Skeletal muscle cell (primary cell): Measurements from ENCODE around the gene PCSK7.
"Not testable (repeated sequence)": the region's sequence is repeated elsewhere in the genome, so short reads cannot be mapped to it uniquely, and the experiment has no call there.

Experiments
- DNase-seq: peaks from one replicate; pipeline ENCODE4 v3.0.0-alpha.2; 2010; ENCODE audit warnings: low read depth
- H3K4me3 ChIP-seq: 2 replicates; pipeline ENCODE4 v1.5.1; 2011; ENCODE audit warnings: low read depth, mild to moderate bottlenecking, control low read depth, low read length, moderate library complexity

PCSK7 gene, protein sequence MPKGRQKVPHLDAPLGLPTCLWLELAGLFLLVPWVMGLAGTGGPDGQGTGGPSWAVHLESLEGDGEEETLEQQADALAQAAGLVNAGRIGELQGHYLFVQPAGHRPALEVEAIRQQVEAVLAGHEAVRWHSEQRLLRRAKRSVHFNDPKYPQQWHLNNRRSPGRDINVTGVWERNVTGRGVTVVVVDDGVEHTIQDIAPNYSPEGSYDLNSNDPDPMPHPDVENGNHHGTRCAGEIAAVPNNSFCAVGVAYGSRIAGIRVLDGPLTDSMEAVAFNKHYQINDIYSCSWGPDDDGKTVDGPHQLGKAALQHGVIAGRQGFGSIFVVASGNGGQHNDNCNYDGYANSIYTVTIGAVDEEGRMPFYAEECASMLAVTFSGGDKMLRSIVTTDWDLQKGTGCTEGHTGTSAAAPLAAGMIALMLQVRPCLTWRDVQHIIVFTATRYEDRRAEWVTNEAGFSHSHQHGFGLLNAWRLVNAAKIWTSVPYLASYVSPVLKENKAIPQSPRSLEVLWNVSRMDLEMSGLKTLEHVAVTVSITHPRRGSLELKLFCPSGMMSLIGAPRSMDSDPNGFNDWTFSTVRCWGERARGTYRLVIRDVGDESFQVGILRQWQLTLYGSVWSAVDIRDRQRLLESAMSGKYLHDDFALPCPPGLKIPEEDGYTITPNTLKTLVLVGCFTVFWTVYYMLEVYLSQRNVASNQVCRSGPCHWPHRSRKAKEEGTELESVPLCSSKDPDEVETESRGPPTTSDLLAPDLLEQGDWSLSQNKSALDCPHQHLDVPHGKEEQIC

DNA sequence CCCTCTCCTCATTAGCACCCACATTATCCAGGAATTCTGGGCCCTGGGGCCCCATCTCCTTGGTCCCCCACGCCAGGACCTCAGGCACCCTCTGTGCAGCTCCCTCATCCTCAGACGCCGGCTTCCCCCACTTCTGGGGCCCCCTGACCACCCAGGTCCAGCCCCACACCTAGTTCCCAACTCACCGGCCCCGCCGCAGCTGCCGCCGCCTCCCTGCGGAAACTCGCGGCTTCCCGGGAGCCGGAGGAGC lies at the start of gene PCSK7:
TSS of gene PCSK7 (minus strand) at position 232 of the 250 bp plus-strand sequence. CDS start 2,229 bp downstream, outside the sequence.
- no peak for DNase-seq
- H3K4me3 ChIP-seq: peak within 1 kb of the TSS; percentile 85

- DNase-seq: peak; percentile 92
- no peak overlapping the region for H3K4me3 ChIP-seq
Measured at GRCh38 chr11:117281159-117281558, 49.3 kb upstream of the PCSK7 start.

- no peak for DNase-seq
- no peak overlapping the region for H3K4me3 ChIP-seq
Measured at GRCh38 chr11:117279711-117280376, 48.0 kb upstream of the PCSK7 start.

- no peak for DNase-seq
- no peak overlapping the region for H3K4me3 ChIP-seq
Measured at GRCh38 chr11:117278347-117278746, 46.5 kb upstream of the PCSK7 start.

DNA sequence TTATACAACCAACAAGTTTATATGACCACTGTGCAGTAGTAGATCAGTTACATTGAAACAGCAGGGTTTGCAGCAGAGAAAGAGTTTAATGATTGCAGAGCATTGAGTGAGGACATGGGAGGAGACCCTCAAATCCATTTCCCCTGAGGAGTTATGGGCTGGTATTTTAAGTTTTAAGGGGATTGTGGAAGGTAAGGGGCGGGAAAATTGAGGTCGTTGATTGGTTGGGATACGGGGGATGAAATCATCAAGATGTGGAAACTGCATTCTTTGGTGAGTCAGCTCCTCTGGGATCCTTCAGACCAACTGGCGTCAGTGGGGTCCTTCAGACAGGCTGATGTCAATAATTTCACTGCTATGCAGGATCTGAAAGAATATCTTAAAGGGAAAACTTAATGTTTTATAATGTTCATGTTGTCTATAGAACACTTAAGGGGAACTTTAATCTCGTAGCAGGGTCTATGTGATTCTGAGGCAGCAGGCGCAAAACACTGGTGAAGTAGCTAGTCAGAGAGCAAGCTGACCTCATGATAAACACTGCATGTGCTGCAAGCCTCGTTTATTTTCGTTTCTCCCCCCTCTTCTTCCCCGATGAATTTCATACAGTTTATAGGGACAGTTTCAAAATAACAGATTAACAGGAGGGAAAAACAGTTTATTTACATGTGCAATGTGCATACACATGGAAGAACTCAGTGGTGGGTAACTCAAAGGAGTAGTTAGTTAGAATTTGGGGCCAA lies 41.8 kb upstream of the PCSK7 start:
- peak; percentile 85 for DNase-seq
- no peak overlapping the region for H3K4me3 ChIP-seq

- not testable (repeated sequence) for DNase-seq, H3K4me3 ChIP-seq
Measured at GRCh38 chr11:117272175-117272574, 40.3 kb upstream of the PCSK7 start.

DNA sequence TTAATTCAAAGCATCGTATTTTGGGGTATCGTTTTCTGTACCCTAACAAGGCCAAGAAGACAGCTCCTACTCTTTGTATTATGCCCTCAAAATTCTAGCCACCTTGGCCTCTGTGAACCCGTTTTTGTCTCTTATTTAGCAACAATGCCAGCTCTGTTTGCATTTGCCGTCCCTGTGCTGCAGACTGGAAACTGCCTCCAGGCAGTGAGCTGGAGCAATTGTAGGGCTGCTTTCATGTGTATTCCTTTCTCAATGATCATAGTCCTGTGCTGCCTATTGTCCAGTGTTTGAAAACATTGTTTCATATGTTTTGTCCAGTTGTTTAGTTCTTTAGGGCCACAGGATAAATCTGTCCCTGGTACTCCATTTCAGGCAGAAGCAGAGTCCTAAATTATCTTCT lies 39.3 kb upstream of the PCSK7 start:
- H3K4me3 ChIP-seq: no peak overlapping the region
- no peak for DNase-seq

- no peak overlapping the region for H3K4me3 ChIP-seq
- DNase-seq: no peak
Measured at GRCh38 chr11:117269856-117270255, 38.0 kb upstream of the PCSK7 start.

GRCh38 chr11:117265745-117266144 lies 33.9 kb upstream of the PCSK7 start:
- H3K4me3 ChIP-seq: no peak overlapping the region

DNA sequence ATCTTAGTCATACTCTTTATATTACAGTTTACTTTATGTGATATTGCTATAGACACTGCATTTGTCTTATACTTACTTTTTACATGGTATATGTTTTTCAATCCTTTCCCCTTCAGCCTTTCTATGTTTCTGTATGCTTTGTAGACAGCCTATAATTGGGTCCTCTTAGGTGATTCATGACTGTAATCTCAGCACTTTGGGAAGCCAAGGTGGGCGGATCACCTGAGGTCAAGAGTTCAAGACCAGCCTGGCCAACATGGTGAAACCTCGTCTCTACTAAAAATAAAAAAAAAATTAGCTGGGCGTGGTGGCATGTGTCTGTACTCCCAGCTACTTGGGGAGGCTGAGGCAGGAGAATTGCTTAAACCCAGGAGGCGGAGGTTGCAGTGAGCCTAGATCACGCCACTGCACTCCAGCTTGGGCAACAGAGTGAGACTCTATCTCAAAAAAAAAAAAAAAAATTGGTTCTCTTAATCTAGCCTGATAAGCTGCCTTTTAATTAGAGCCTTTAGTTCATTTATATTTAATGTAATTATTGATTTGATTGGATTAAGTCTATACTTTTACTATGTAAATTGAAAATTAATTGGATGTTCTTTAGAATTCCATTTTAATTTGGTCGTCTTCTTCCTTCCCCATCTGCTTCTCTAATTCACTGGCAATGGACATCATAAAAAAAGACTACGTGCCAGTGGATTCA lies 32.9 kb upstream of the PCSK7 start:
- not testable (repeated sequence) for H3K4me3 ChIP-seq, DNase-seq

More at GRCh38 chr11:117265745-117266144, 33.9 kb upstream of the PCSK7 start:
- DNase-seq: no peak

DNA sequence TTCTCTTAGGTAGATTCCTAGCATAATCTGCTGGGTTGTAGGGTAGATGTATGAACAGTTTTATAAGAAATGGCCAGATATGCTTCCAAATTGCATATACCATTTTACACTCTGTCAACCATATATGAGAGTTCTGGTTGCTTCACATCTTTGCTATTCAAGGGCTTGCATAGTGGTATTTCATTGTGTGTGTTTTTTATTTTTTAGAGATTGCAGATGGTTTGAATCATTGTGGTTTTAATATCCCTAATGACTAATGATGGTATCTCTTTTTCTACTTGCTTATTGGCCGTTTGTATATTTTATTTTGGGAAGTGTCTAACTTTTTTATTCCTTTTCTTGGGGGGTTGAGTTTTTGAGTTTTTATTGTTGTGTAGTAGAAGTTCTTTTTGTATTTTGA lies 27.5 kb upstream of the PCSK7 start:
- peak; percentile 25 for DNase-seq
- no peak overlapping the region for H3K4me3 ChIP-seq

DNA sequence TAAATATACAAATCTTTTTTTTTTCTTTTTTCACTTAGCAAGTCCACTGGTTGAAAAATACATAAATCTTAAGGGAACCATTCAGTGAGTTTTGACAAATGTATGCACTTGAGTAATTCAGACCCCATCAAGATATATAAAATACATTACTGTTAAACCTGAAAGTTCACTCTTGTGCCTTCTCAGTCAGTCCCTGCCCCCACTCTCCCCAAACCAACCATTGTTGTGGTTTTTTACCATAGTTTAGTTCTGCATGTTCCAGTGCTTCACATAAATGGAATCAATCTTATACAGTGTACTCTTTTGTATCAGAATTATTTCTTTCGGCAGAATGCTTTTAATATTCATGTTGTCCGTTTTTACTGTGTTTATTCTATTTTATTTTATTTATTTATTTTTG lies 26.7 kb upstream of the PCSK7 start:
- no peak overlapping the region for H3K4me3 ChIP-seq

GRCh38 chr11:117256573-117256972 lies 24.7 kb upstream of the PCSK7 start:
- DNase-seq: no peak
- no peak overlapping the region for H3K4me3 ChIP-seq

More for the DNA sequence above, 26.7 kb upstream of the PCSK7 start:
- no peak for DNase-seq

DNA sequence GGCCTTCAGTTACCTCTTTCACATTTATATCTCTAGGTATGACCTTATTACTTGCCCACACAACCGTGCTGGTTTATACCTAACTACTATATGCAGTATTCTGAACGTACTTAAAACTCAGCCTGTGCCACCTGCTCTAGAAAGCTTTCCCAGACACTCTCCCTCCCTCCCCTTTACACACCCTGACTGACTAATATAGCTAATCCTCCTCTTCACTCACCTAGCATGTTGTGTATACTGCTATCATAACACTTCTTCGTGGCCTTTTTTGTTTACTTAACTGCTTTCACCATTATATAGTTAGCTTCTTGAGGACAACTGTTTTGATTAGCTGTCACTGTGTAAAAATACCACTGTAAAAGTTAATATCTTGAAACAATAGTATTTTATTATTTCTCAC lies 24.1 kb upstream of the PCSK7 start:
- H3K4me3 ChIP-seq: no peak overlapping the region
- no peak for DNase-seq

- H3K4me3 ChIP-seq: no peak overlapping the region
- DNase-seq: no peak
Measured at GRCh38 chr11:117251506-117251905, 19.6 kb upstream of the PCSK7 start.

DNA sequence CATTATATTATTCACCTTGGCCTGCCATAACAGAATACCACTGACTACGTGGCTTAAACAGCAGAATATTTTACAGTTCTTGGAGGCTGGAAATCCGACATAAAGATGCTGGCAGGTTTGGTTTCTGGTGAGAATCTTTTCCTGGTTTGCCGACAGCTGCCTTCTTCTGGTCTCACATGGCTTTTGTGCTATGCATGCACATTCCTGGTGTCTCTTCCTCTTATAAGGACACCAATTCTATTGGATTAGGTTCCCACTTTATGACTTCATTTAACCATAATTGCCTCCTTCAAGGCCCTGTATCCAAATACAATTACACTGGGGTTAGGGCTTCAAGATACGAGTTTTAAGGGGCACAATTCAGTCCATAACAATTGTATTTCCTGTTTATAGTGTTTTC lies 17.7 kb upstream of the PCSK7 start:
- H3K4me3 ChIP-seq: no peak overlapping the region
- DNase-seq: no peak

DNA sequence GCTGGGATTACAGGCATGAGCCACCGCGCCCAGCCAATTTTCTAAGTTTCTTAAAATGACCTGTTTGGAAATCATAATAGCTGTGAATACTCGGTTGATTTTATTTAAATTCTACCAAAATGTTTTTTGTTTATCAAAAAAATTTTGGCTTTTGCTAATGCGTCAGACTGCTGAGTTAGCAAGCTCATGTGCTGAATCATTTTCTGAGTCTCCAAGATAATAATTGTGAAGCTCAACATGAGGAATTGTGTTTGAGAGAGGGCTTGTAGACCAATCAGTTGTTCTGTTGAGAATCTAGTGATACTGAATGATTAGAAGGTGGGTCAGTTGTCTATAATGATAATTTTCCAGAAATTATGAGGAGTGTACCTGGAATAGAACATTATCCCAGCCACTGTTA lies 16.5 kb upstream of the PCSK7 start:
- H3K4me3 ChIP-seq: no peak overlapping the region
- DNase-seq: no peak

GRCh38 chr11:117239295-117239694 lies 7.4 kb upstream of the PCSK7 start:
- no peak overlapping the region for H3K4me3 ChIP-seq
- DNase-seq: peak; percentile 83

- H3K4me3 ChIP-seq: no peak overlapping the region
- DNase-seq: no peak
Measured at GRCh38 chr11:117238221-117238620, 6.3 kb upstream of the PCSK7 start.
